HCT116 (cell line): ENCODE results near the gene ADAMTS3. TPM values are rescaled to one million over a fixed set of nuclear protein-coding genes. Genes with fewer than 3 reads are reported as not detected.

Experiments used
- ATAC-seq: fragments of 200-7000 bp; cut with Tn5 transposase; 2 replicates; pipeline ENCODE4 v1.9.1; 2020; ENCODE audit warnings: mild to moderate bottlenecking, moderate library complexity
- BruUV-seq: library from RNA; stranded (reverse); fragments of 400-500 nt; replicated peaks from 2 replicates; lab custom pipeline; 2021; lab: Mats Ljungman, UMichigan
- CTCF ChIA-PET: fragments of 300-600 bp; sonication (Branson Sonifier 250); formaldehyde crosslinking; loops from one replicate; lab custom pipeline; 2021; ENCODE audit warnings: antibody characterized with exemption; lab: Charles Lee
- POLR2A ChIA-PET: fragments of 300-600, 350-600 bp; sonication (Branson Sonifier 250); formaldehyde crosslinking; loops from one replicate; lab custom pipeline; 2021; ENCODE audit warnings: antibody characterized with exemption; lab: Charles Lee
- RAD21 ChIA-PET, 2 experiments: fragments of 300-600 bp; sonication (Branson Sonifier 250); formaldehyde crosslinking; loops; one replicate each; lab custom pipeline; 2023; ENCODE audit warnings: low total read pairs in 2 of 2; ENCODE audit not compliant: uncharacterized antibody in 2 of 2, unreplicated experiment in 2 of 2, low non-redundant PET in 1 of 2; lab: Charles Lee
- DNase-seq: peaks from one replicate; pipeline ENCODE4 v3.0.0-alpha.2; 2010; ENCODE audit warnings: low read depth, low spot score
- H2AFZ ChIP-seq: fragments of 200-600 bp; shearing (Covaris generic), sonication (generic); 2 replicates; pipeline ENCODE4 v1.6.1; 2017; ENCODE audit warnings: low read depth, mixed run types, mixed read lengths, antibody characterized with exemption, low read length; ENCODE audit not compliant: poor library complexity, severe bottlenecking
- H3K27ac ChIP-seq: 2 replicates; pipeline ENCODE4 v1.5.1; 2012; ENCODE audit warnings: low read depth, low read length
- H3K27me3 ChIP-seq: fragments of 200-600 bp; sonication (generic); 2 replicates; pipeline ENCODE4 v1.6.1; 2016; ENCODE audit warnings: mixed run types, low read length, mixed read lengths; ENCODE audit not compliant: insufficient read depth
- H3K36me3 ChIP-seq, 2 experiments: fragments of 200-500 bp in 1 of 2; fragments of 200-600 bp in 1 of 2; sonication (Bioruptor generic) in 1 of 2; sonication (generic) in 1 of 2; 2 replicates each; pipeline versions ENCODE4 v1.5.1 to v1.6.1; 2014 to 2016; ENCODE audit warnings: low read length in 2 of 2, inconsistent platforms in 1 of 2, mixed read lengths in 1 of 2, mixed run types in 1 of 2; ENCODE audit not compliant: insufficient read depth in 2 of 2, control insufficient read depth in 1 of 2
- H3K4me1 ChIP-seq, 2 experiments: fragments of 200-600 bp in 1 of 2; sonication (generic) in 1 of 2; 2 replicates each; pipeline versions ENCODE4 v1.5.1 to v1.6.1; 2012 to 2017; ENCODE audit warnings: low read length in 2 of 2, inconsistent platforms in 1 of 2, mild to moderate bottlenecking in 1 of 2, mixed read lengths in 1 of 2, mixed run types in 1 of 2, moderate library complexity in 1 of 2; ENCODE audit not compliant: insufficient read depth in 2 of 2, control insufficient read depth in 1 of 2
- H3K4me2 ChIP-seq: fragments of 200-600 bp; sonication (generic); 2 replicates; pipeline ENCODE4 v1.6.1; 2017; ENCODE audit warnings: mixed run types, low read length, mixed read lengths
- H3K4me3 ChIP-seq, 2 experiments: fragments of 200-600 bp in 1 of 2; sonication (generic) in 1 of 2; replicated peaks in 1 of 2; 2 replicates each; pipeline ENCODE4 v1.5.1; 2011 to 2016; ENCODE audit warnings: low read length in 2 of 2, control low read depth in 1 of 2, low read depth in 1 of 2, mild to moderate bottlenecking in 1 of 2, mixed read lengths in 1 of 2, mixed run types in 1 of 2
- H3K79me2 ChIP-seq: fragments of 200-600 bp; sonication (generic); 2 replicates; pipeline ENCODE4 v1.6.1; 2017; ENCODE audit warnings: mild to moderate bottlenecking, mixed run types, low read length, moderate library complexity, mixed read lengths; ENCODE audit not compliant: insufficient read depth
- H3K9ac ChIP-seq: fragments of 200-600 bp; sonication (generic); 2 replicates; pipeline ENCODE4 v1.6.1; 2016; ENCODE audit warnings: low read length, mixed read lengths
- H3K9me2 ChIP-seq: fragments of 200-600 bp; sonication (generic), shearing (Covaris generic); 2 replicates; pipeline ENCODE4 v1.6.1; 2017; ENCODE audit warnings: mixed run types, mild to moderate bottlenecking, moderate library complexity; ENCODE audit not compliant: insufficient read depth
- H3K9me3 ChIP-seq, 2 experiments: fragments of 200-500 bp in 1 of 2; fragments of 200-600 bp in 1 of 2; sonication (Bioruptor generic) in 1 of 2; sonication (generic) in 1 of 2; 2 replicates each; pipeline ENCODE4 v1.6.1; 2014 to 2017; ENCODE audit warnings: low read length in 2 of 2, mixed read lengths in 2 of 2, inconsistent platforms in 1 of 2, low read depth in 1 of 2, mild to moderate bottlenecking in 1 of 2, mixed run types in 1 of 2, moderate library complexity in 1 of 2; ENCODE audit not compliant: control insufficient read depth in 1 of 2, insufficient read depth in 1 of 2
- H4K20me1 ChIP-seq: fragments of 200-600 bp; sonication (generic), shearing (Covaris generic); 2 replicates; pipeline ENCODE4 v1.6.1; 2017; ENCODE audit warnings: mixed run types, mild to moderate bottlenecking, moderate library complexity; ENCODE audit not compliant: insufficient read depth
- ATF3 ChIP-seq: IDR thresholded peaks from 2 replicates; pipeline ENCODE4 v1.6.1; 2012
- CBX3 ChIP-seq: IDR thresholded peaks from 2 replicates; pipeline ENCODE4 v1.6.1; 2012; ENCODE audit warnings: low read depth
- CEBPB ChIP-seq: IDR thresholded peaks from 2 replicates; pipeline ENCODE4 v1.6.1; 2012; ENCODE audit warnings: low read depth
- CTCF ChIP-seq, 3 experiments: fragments of 200-600 bp in 1 of 3; sonication (generic) in 1 of 3; IDR thresholded peaks in 2 of 3; conservative IDR thresholded peaks in 1 of 3; 2 replicates each; pipeline ENCODE4 v1.5.1; 2012 to 2017; ENCODE audit warnings: low read depth in 2 of 3, low read length in 2 of 3, antibody characterized with exemption in 1 of 3, borderline replicate concordance in 1 of 3, control low read depth in 1 of 3, mild to moderate bottlenecking in 1 of 3, mixed read lengths in 1 of 3, mixed run types in 1 of 3, moderate library complexity in 1 of 3; ENCODE audit not compliant: insufficient read depth in 1 of 3
- EGR1 ChIP-seq: IDR thresholded peaks from 2 replicates; pipeline ENCODE4 v1.6.1; 2012; ENCODE audit warnings: low read depth
- ELF1 ChIP-seq: IDR thresholded peaks from 2 replicates; pipeline ENCODE4 v1.6.1; 2012; ENCODE audit warnings: low read depth, borderline replicate concordance
- EZH2 ChIP-seq: fragments of 200-600 bp; sonication (generic); IDR thresholded peaks from 2 replicates; pipeline ENCODE4 v1.6.1; 2017; ENCODE audit warnings: antibody characterized with exemption, mixed run types
- EZH2phosphoT487 ChIP-seq: fragments of 200-600 bp; IDR thresholded peaks from 2 replicates; pipeline ENCODE4 v1.6.1; 2018; ENCODE audit warnings: antibody characterized with exemption, borderline replicate concordance
- FOSL1 ChIP-seq: IDR thresholded peaks from 2 replicates; pipeline ENCODE4 v1.6.1; 2012; ENCODE audit warnings: low read depth
- POLR2A ChIP-seq: IDR thresholded peaks from 2 replicates; pipeline ENCODE4 v1.7.0; 2011; ENCODE audit warnings: borderline replicate concordance; ENCODE audit not compliant: insufficient read depth, insufficient read length; ENCODE audit errors: extremely low read depth
- POLR2AphosphoS5 ChIP-seq: IDR thresholded peaks from 2 replicates; pipeline ENCODE4 v1.6.1; 2011; ENCODE audit warnings: mild to moderate bottlenecking, low read depth, low read length, moderate library complexity
- RAD21 ChIP-seq: IDR thresholded peaks from 2 replicates; pipeline ENCODE4 v1.6.1; 2012; ENCODE audit warnings: low read depth, mild to moderate bottlenecking
- REST ChIP-seq: IDR thresholded peaks from 2 replicates; pipeline ENCODE4 v1.6.1; 2012; ENCODE audit warnings: low read depth
- SIN3A ChIP-seq: IDR thresholded peaks from 2 replicates; pipeline ENCODE4 v1.6.1; 2012; ENCODE audit warnings: low read depth
- SP1 ChIP-seq: IDR thresholded peaks from 2 replicates; pipeline ENCODE4 v1.6.1; 2012; ENCODE audit warnings: low read depth
- SRF ChIP-seq: IDR thresholded peaks from 2 replicates; pipeline ENCODE4 v1.6.1; 2012; ENCODE audit warnings: low read depth
- TCF7L2 ChIP-seq: IDR thresholded peaks from 2 replicates; pipeline ENCODE4 v1.7.0; 2011; ENCODE audit warnings: borderline replicate concordance, inconsistent platforms; ENCODE audit not compliant: insufficient read depth, insufficient read length; ENCODE audit errors: extremely low read depth
- YY1 ChIP-seq: IDR thresholded peaks from 2 replicates; pipeline ENCODE4 v1.6.1; 2011; ENCODE audit warnings: low read length, low read depth, moderate library complexity, mild to moderate bottlenecking; ENCODE audit not compliant: insufficient replicate concordance; ENCODE audit errors: extremely low read depth
- ZBTB33 ChIP-seq: IDR thresholded peaks from 2 replicates; pipeline ENCODE4 v1.6.1; 2011; ENCODE audit warnings: mild to moderate bottlenecking, low read length, moderate library complexity; ENCODE audit not compliant: insufficient replicate concordance; ENCODE audit errors: extremely low read depth
- ZFX ChIP-seq: fragments of 450-650 bp; IDR thresholded peaks from 2 replicates; pipeline ENCODE4 v1.6.1; 2017
- intact Hi-C: fragments of 100-400 bp; cut with micrococcal nuclease; formaldehyde crosslinking; loops from 2 replicates; pipeline ENCODE4 v1.10.0; 2022
- total RNA-seq: library from RNA; stranded (reverse); gene quantifications from one replicate; pipeline ENCODE4 v1.2.1, GENCODE V29; 2021; ENCODE audit not compliant: unreplicated experiment

Gene ADAMTS3
- total RNA-seq, 1 experiment from 2014 or later, result not detected

- BruUV-seq, result no TSS peak
- no peak overlapping the region for H2AFZ ChIP-seq
- H3K4me1 ChIP-seq, result no peaks in the 10 kb centered on the region
- H3K9me3 ChIP-seq, result no peaks in the 10 kb centered on the region; a peak in 1 of 4 replicates
- H3K9ac ChIP-seq, result no peak overlapping the region
- ATAC-seq, result no peak
- no peaks in the 10 kb centered on the region for H3K27me3 ChIP-seq
- CTCF ChIA-PET, result no interaction called here
- TF ChIP-seq POLR2AphosphoS5, result no peak
- TF ChIP-seq ZBTB33, result no peak
- no peak for TF ChIP-seq ATF3
- TF ChIP-seq CEBPB, result no peak
- TF ChIP-seq EZH2phosphoT487, result no peak
- no peak for TF ChIP-seq YY1
- TF ChIP-seq CBX3, result no peak
- TF ChIP-seq CTCF (IDR thresholded peaks at IDR 0.05 in 2 of 3, conservative IDR thresholded peaks at IDR 0.05 in 1 of 3; ENCODE audit: borderline replicate concordance in 1 of 3, insufficient read depth in 1 of 3, low read depth in 2 of 3, low read length in 2 of 3), result no peak
- no peak for TF ChIP-seq REST
- no peak for TF ChIP-seq POLR2A
- TF ChIP-seq SIN3A, result no peak
- no peak for TF ChIP-seq ZFX
- no peak for TF ChIP-seq FOSL1
- no peak for TF ChIP-seq ELF1
- no peak for TF ChIP-seq SP1
- TF ChIP-seq SRF, result no peak
- no peak for TF ChIP-seq EZH2
- TF ChIP-seq TCF7L2, result no peak
- TF ChIP-seq RAD21, result no peak
- no peak for TF ChIP-seq EGR1
- no peak overlapping the region for H3K4me2 ChIP-seq
- no peaks in the 10 kb centered on the region for H4K20me1 ChIP-seq
- H3K27ac ChIP-seq, result no peak overlapping the region
- no peaks in the 10 kb centered on the region for H3K79me2 ChIP-seq
- RAD21 ChIA-PET, result no interaction called here
- no peaks in the 10 kb centered on the region for H3K9me2 ChIP-seq
- no peak for DNase-seq
- POLR2A ChIA-PET, result no interaction called here
- intact Hi-C loops, result no loop called here
- no peaks in the 10 kb centered on the region for H3K36me3 ChIP-seq
- H3K4me3 ChIP-seq, result no peak overlapping the region
These were observed 8.2 kb upstream of the ADAMTS3 start for GRCh38 chr4:72577211-72577610.
